ENCODE results near the gene GTF3C6. TPM values are rescaled to one million over a fixed set of nuclear protein-coding genes. Genes with fewer than 3 reads are reported as not detected.
A peak's percentile ranks its signal among the peaks of the same experiment; 100 is the strongest.

The GTF3C6 gene
- total RNA-seq (63.1 and 70.8 TPM in 2 replicates), polyA plus RNA-seq (106 and 113 TPM in 2 replicates)

- peaks cover 20% of the 10 kb centered on the region for H3K79me2 ChIP-seq
- peaks cover 7% of the 10 kb centered on the region for H3K4me1 ChIP-seq (ENCODE audit: insufficient read depth)
- H3K27ac ChIP-seq = peak within 1 kb of the TSS; percentile 96
- TF ChIP-seq EZH2 (IDR thresholded peaks at IDR 0.05; ENCODE audit: borderline replicate concordance) = no peak
- peak; percentile 0 for TF ChIP-seq CTCF (IDR thresholded peaks at IDR 0.05; ENCODE audit: poor library complexity)
- H2AFZ ChIP-seq = peak within 1 kb of the TSS; percentile 78
- H4K20me1 ChIP-seq (ENCODE audit: insufficient read depth, poor library complexity, severe bottlenecking) = no peaks in the 10 kb centered on the region
- H3K9me2 ChIP-seq (replicated peaks; ENCODE audit: insufficient read depth) = no peaks in the 10 kb centered on the region
- H3K4me3 ChIP-seq = peak within 1 kb of the TSS; percentile 49
- no peaks in the 10 kb centered on the region for H3K9me3 ChIP-seq (ENCODE audit: low read depth)
- 3% methylated on average over 66 of the region's 70 CpGs for WGBS (ENCODE audit: low lambda C conversion rate, missing lambda C conversion rate)
- H3K36me3 ChIP-seq (replicated peaks; ENCODE audit: insufficient read depth, low read depth) = no peaks in the 10 kb centered on the region
- peak within 1 kb of the TSS; percentile 74 for H3K4me2 ChIP-seq
- no peaks in the 10 kb centered on the region for H3K27me3 ChIP-seq
- peak; percentile 96 for DNase-seq (ENCODE audit: low spot score)
Measured at GRCh38 chr6:110958329-110959192, at the start of gene GTF3C6. TSS of gene GTF3C6 (plus strand) at chr6:110958706. CDS start at chr6:110958770, 64 bp downstream.

GRCh38 chr6:110930781-110931180 lies 27.7 kb upstream of the GTF3C6 start:
- TF ChIP-seq EZH2 (IDR thresholded peaks at IDR 0.05; ENCODE audit: borderline replicate concordance) = no peak
- no peak for TF ChIP-seq CTCF (IDR thresholded peaks at IDR 0.05; ENCODE audit: poor library complexity)
- no peak for TF ChIP-seq EZH2phosphoT487 (IDR thresholded peaks at IDR 0.05; ENCODE audit: low read depth, severe bottlenecking, unreplicated experiment)
- H3K4me1 ChIP-seq (ENCODE audit: insufficient read depth) = no peaks in the 10 kb centered on the region
- H3K79me2 ChIP-seq = no peaks in the 10 kb centered on the region
- 89% methylated on average over 3 of the region's 3 CpGs for WGBS (ENCODE audit: low lambda C conversion rate, missing lambda C conversion rate)
- no peak overlapping the region for H2AFZ ChIP-seq
- no peak overlapping the region for H3K4me3 ChIP-seq
- DNase-seq (ENCODE audit: low spot score) = no peak
- H3K27ac ChIP-seq = no peak overlapping the region
- H3K4me2 ChIP-seq = no peak overlapping the region
- no peaks in the 10 kb centered on the region for H3K9me3 ChIP-seq (ENCODE audit: low read depth)
- H4K20me1 ChIP-seq (ENCODE audit: insufficient read depth, poor library complexity, severe bottlenecking) = no peaks in the 10 kb centered on the region
- no peaks in the 10 kb centered on the region for H3K36me3 ChIP-seq (replicated peaks; ENCODE audit: insufficient read depth, low read depth)
- no peaks in the 10 kb centered on the region for H3K9me2 ChIP-seq (replicated peaks; ENCODE audit: insufficient read depth)
- no peaks in the 10 kb centered on the region for H3K27me3 ChIP-seq

- no peak for DNase-seq (ENCODE audit: low spot score)
- H3K4me1 ChIP-seq (ENCODE audit: insufficient read depth) = no peaks in the 10 kb centered on the region
- no peaks in the 10 kb centered on the region for H4K20me1 ChIP-seq (ENCODE audit: insufficient read depth, poor library complexity, severe bottlenecking)
- no peak overlapping the region for H3K4me2 ChIP-seq
- no peaks in the 10 kb centered on the region for H3K9me2 ChIP-seq (replicated peaks; ENCODE audit: insufficient read depth)
- H3K27ac ChIP-seq = no peak overlapping the region
- TF ChIP-seq EZH2phosphoT487 (IDR thresholded peaks at IDR 0.05; ENCODE audit: low read depth, severe bottlenecking, unreplicated experiment) (no peak), CTCF (IDR thresholded peaks at IDR 0.05; ENCODE audit: poor library complexity) (no peak), EZH2 (IDR thresholded peaks at IDR 0.05; ENCODE audit: borderline replicate concordance) (no peak)
- no peaks in the 10 kb centered on the region for H3K9me3 ChIP-seq (ENCODE audit: low read depth)
- H3K36me3 ChIP-seq (replicated peaks; ENCODE audit: insufficient read depth, low read depth) = no peaks in the 10 kb centered on the region
- H3K27me3 ChIP-seq = no peaks in the 10 kb centered on the region
- no peak overlapping the region for H2AFZ ChIP-seq
- WGBS (ENCODE audit: low lambda C conversion rate, missing lambda C conversion rate) = 87% methylated on average over 2 of the region's 2 CpGs
- H3K79me2 ChIP-seq = no peaks in the 10 kb centered on the region
- no peak overlapping the region for H3K4me3 ChIP-seq
Measured at GRCh38 chr6:110933912-110934311, 24.6 kb upstream of the GTF3C6 start.
